GM18526 (cell line): Measurements from ENCODE around the gene EXOC3L4.

Experiments used
- POLR2A ChIP-seq: IDR thresholded peaks from 3 replicates; pipeline ENCODE4 v1.6.1; 2011; ENCODE audit not compliant: insufficient read length; ENCODE audit errors: extremely low read depth

Gene EXOC3L4

GRCh38 chr14:103066399-103066798, 28.1 kb upstream of the EXOC3L4 start:
- TF ChIP-seq POLR2A: no peak

- no peak for TF ChIP-seq POLR2A
Measured at GRCh38 chr14:103067231-103067954, 27.1 kb upstream of the EXOC3L4 start.

GRCh38 chr14:103068351-103069073, 26.0 kb upstream of the EXOC3L4 start:
- TF ChIP-seq POLR2A: no peak

GRCh38 chr14:103070263-103070885, 24.2 kb upstream of the EXOC3L4 start:
- no peak for TF ChIP-seq POLR2A

GRCh38 chr14:103070971-103071542, 23.5 kb upstream of the EXOC3L4 start:
- no peak for TF ChIP-seq POLR2A

GRCh38 chr14:103071544-103072251, 22.8 kb upstream of the EXOC3L4 start:
- no peak for TF ChIP-seq POLR2A

- no peak for TF ChIP-seq POLR2A
Measured at GRCh38 chr14:103072595-103073366, 21.7 kb upstream of the EXOC3L4 start.

- TF ChIP-seq POLR2A: no peak
Measured at GRCh38 chr14:103073367-103073875, 21.1 kb upstream of the EXOC3L4 start.

- no peak for TF ChIP-seq POLR2A
Measured at GRCh38 chr14:103073876-103074728, 20.4 kb upstream of the EXOC3L4 start.

GRCh38 chr14:103074729-103075367, 19.7 kb upstream of the EXOC3L4 start:
- no peak for TF ChIP-seq POLR2A

- no peak for TF ChIP-seq POLR2A
Measured at GRCh38 chr14:103078420-103078749, 16.1 kb upstream of the EXOC3L4 start.

- no peak for TF ChIP-seq POLR2A
Measured at GRCh38 chr14:103078860-103079587, 15.5 kb upstream of the EXOC3L4 start.
